Lower leg skin (tissue), 3 donors: ENCODE results near the gene RAD21L1.

Experiments used
- CTCF ChIP-seq, 3 donors: fragments of 450-650 bp; IDR thresholded peaks; one replicate each; pipeline ENCODE4 v1.5.1; 2016; ENCODE audit warnings: antibody characterized with exemption in 3 of 3, mild to moderate bottlenecking in 3 of 3, moderate library complexity in 2 of 3
- POLR2A ChIP-seq, 2 donors: fragments of 450-650 bp; IDR thresholded peaks; one replicate each; pipeline ENCODE4 v1.6.1; 2016 to 2017; ENCODE audit warnings: antibody characterized with exemption in 2 of 2, mild to moderate bottlenecking in 1 of 2, moderate library complexity in 1 of 2

- no peak for TF ChIP-seq CTCF (IDR thresholded peaks at IDR 0.05)
- no peak for TF ChIP-seq POLR2A (IDR thresholded peaks at IDR 0.05)
Measured at GRCh38 chr20:1269850-1270249, 44.0 kb downstream of the RAD21L1 start.
